Esophagus squamous epithelium (tissue), 5 donors: Measurements from ENCODE around the gene BABAM1. TPM values are rescaled to one million over a fixed set of nuclear protein-coding genes. Genes with fewer than 3 reads are reported as not detected.

Source experiments
- DNase-seq: peaks from one replicate; lab custom pipeline; 2025; lab: John Stamatoyannopoulos, UW
- H3K27ac ChIP-seq, 4 donors: fragments of 200-600 bp; sonication (generic); one replicate each; pipeline ENCODE4 v1.5.1; 2016 to 2019; ENCODE audit warnings: mild to moderate bottlenecking in 1 of 4
- H3K27me3 ChIP-seq, 4 donors: fragments of 200-600 bp; sonication (generic); 1 replicate in 3 of 4; 2 replicates in 1 of 4; pipeline versions ENCODE4 v1.5.1 to v1.6.0; 2017 to 2021; ENCODE audit warnings: antibody characterized with exemption in 1 of 4
- H3K36me3 ChIP-seq, 3 donors: fragments of 200-600 bp; sonication (generic); one replicate each; pipeline ENCODE4 v1.5.1; 2016 to 2019
- H3K4me1 ChIP-seq, 3 donors: fragments of 200-600 bp; sonication (generic); one replicate each; pipeline ENCODE4 v1.5.1; 2017 to 2019
- H3K4me3 ChIP-seq, 4 donors: fragments of 200-600 bp; sonication (generic); 1 replicate in 3 of 4; 2 replicates in 1 of 4; pipeline ENCODE4 v1.5.1; 2016 to 2019; ENCODE audit warnings: mild to moderate bottlenecking in 2 of 4, moderate library complexity in 1 of 4
- H3K9me3 ChIP-seq, 3 donors: fragments of 200-600 bp; sonication (generic); one replicate each; pipeline ENCODE4 v1.5.1; 2016 to 2019
- POLR2A ChIP-seq, 4 donors: fragments of 450-650 bp; IDR thresholded peaks; one replicate each; pipeline ENCODE4 v1.6.1; 2017; ENCODE audit warnings: antibody characterized with exemption in 4 of 4, mild to moderate bottlenecking in 4 of 4, moderate library complexity in 3 of 4
- WGBS, 2 donors: methylation state at CpG; one replicate each; pipeline ENCODE4 v1.1.5; 2018; 5-methylcytosine and 5-hydroxymethylcytosine counted together
- intact Hi-C: fragments of 100-400 bp; cut with DNase I; formaldehyde crosslinking; loops from one replicate; pipeline ENCODE4 v1.15.0; 2022
- total RNA-seq, 4 donors: library from RNA; depleted of rRNA; stranded (reverse); fragments of >200 nt; gene quantifications; one replicate each; pipeline ENCODE4 v1.1.0, GENCODE V29; 2016
- TF ChIP-seq, protein P1 (sequence below), 6 experiments: fragments of 450-650 bp in 4 of 6; fragments of 200-600 bp in 2 of 6; sonication (generic) in 2 of 6; IDR thresholded peaks; one replicate each; pipeline ENCODE4 v1.5.1; 2016 to 2019; ENCODE audit warnings: antibody characterized with exemption in 6 of 6, mild to moderate bottlenecking in 4 of 6, moderate library complexity in 4 of 6
- donor health status: DM: yes; HTN: yes; CAD: no.

Gene BABAM1
- total RNA-seq, result 10 to 100 TPM; 29.1 to 55.8 (median 53.1) TPM

DNA sequence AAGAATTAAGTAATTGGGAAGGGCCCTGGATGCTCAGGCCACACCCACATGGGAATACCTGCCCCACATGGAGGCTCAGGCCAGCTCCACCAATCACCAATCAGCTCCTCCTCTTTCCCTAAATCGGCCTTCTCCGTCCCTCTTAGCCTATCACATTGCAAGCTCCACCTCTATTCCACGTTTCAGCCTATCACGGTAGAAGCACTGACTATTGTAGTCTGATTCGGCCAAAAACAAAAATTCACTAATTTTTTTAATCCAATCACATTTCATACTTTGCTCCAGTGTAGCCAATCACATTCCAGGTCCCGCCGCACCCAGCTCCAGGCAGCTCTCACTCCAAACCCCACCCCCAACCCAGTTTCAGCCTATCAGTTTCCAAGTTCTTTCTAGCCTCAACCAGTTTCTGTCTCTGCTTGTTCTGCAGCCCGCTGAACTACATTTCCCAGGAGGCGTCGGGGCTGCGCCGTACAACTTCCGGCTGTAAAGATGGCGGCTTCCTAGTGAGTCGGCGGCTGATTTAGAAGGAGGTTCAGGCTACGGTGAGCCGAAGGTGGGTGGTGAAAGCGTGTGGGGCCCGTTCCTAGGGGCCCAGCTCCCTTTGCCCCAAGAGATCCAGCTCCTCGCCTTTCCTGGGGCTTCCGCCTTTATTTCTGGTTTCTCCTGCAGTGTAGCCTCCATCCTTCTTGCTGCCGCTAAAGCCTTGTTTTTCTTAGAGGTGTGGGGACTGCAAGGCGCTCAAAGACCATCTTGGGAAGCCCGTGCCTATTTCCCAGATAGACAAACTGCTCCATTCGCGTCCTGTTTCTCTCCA lies at the start of gene BABAM1:
TSS of gene BABAM1 (plus strand) at position 469 of the 814 bp plus-strand sequence. CDS start 1,364 bp downstream, outside the sequence.
- Histone ChIP-seq H3K27ac (peak within 1 kb of the TSS; percentile 78 to 86 (median 81)), H3K4me1 (peaks cover 7 to 25% (median 9%) of the 10 kb centered on the region in 3 donors), H3K9me3 (no peaks in the 10 kb centered on the region), H3K27me3 (no peaks in the 10 kb centered on the region), H3K4me3 (peak within 1 kb of the TSS; percentile 65 to 89 (median 81)), H3K36me3 (peaks cover 0 to 37% (median 15%) of the 10 kb centered on the region in 3 donors)
- peak in 1 of 4 donors; percentile 43 for TF ChIP-seq POLR2A (IDR thresholded peaks at IDR 0.05)
- TF ChIP-seq, protein P1, sequence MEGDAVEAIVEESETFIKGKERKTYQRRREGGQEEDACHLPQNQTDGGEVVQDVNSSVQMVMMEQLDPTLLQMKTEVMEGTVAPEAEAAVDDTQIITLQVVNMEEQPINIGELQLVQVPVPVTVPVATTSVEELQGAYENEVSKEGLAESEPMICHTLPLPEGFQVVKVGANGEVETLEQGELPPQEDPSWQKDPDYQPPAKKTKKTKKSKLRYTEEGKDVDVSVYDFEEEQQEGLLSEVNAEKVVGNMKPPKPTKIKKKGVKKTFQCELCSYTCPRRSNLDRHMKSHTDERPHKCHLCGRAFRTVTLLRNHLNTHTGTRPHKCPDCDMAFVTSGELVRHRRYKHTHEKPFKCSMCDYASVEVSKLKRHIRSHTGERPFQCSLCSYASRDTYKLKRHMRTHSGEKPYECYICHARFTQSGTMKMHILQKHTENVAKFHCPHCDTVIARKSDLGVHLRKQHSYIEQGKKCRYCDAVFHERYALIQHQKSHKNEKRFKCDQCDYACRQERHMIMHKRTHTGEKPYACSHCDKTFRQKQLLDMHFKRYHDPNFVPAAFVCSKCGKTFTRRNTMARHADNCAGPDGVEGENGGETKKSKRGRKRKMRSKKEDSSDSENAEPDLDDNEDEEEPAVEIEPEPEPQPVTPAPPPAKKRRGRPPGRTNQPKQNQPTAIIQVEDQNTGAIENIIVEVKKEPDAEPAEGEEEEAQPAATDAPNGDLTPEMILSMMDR (IDR thresholded peaks at IDR 0.05), result peak in 1 of 6 experiments; percentile 19
- 0 to 2% methylated on average over 19 to 24 of the region's 27 CpGs for WGBS, 2 donors
- intact Hi-C loops, result no loop called here
- DNase-seq, result peak; percentile 94

DNA sequence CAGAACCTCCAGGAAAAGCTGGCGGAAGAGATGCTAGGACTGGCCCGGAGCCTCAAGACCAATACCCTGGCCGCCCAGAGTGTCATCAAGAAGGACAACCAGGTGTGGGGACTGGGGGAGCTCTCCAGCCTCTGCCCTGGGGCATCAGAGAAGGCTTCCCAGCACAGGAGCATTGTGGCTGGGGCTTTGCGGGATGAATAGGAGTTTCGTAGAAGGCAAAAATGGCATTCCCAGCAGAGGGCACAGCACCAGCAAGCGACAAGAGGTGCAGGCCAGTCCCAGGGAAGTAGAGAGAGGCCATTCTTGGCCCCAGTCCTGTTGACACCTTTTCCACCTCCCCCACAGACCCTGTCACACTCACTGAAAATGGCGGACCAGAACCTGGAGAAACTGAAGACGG lies 48.0 kb upstream of the BABAM1 start:
- peaks cover 3 to 30% (median 20%) of the 10 kb centered on the region in 3 donors for H3K4me1 ChIP-seq
- intact Hi-C loops, result no loop called here
- WGBS, 2 donors, result 96% methylated on average over 6 to 8 of the region's 8 CpGs
- H3K9me3 ChIP-seq, result no peaks in the 10 kb centered on the region
- H3K27me3 ChIP-seq, result no peaks in the 10 kb centered on the region
- peaks cover 0 to 39% (median 0%) of the 10 kb centered on the region in 3 donors for H3K36me3 ChIP-seq
- H3K27ac ChIP-seq, result peak overlapping the region in 1 of 4 donors; percentile 70
- no peak for DNase-seq
- TF ChIP-seq POLR2A (IDR thresholded peaks at IDR 0.05), result no peak
- TF ChIP-seq, protein P1 (IDR thresholded peaks at IDR 0.05), result no peak
- H3K4me3 ChIP-seq, result no peak overlapping the region

DNA sequence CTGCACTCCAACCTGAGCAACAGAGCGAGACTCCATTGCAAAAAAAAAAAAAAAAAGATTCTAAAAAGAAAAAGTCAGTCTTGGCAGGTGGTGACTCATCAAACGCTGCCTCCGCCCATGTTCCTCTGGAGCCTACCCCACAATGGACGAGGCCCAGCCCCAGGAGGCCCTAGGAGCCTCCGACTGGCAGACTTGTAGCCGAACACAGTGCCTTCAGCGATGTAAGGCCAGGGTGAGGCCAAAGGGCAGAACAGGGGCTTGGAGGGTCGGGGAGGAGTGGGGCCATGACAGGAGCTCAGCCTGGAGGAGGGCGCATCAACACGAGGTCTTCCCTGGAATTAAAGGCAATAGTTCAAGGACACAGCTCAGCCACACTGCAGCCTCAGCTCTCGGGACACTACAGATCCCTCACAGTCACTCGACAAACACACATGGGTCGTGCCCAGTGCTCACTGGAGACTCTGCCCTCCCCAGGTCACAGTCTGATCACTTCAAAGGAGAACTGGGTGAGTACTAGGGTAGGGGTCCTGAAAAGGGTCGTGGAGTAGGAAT lies 47.0 kb upstream of the BABAM1 start:
- DNase-seq, result no peak
- H3K27ac ChIP-seq, result peak overlapping the region; percentile 28 to 70 (median 60)
- H3K27me3 ChIP-seq, result no peaks in the 10 kb centered on the region
- peaks cover 0 to 25% (median 15%) of the 10 kb centered on the region in 3 donors for H3K4me1 ChIP-seq
- H3K9me3 ChIP-seq, result no peaks in the 10 kb centered on the region
- WGBS, 2 donors, result 18 to 28% methylated on average over 8 to 12 of the region's 14 CpGs
- H3K4me3 ChIP-seq, result peak overlapping the region in 1 of 4 donors; percentile 4
- intact Hi-C loops, result no loop called here
- peaks cover 0 to 39% (median 0%) of the 10 kb centered on the region in 3 donors for H3K36me3 ChIP-seq
- TF ChIP-seq POLR2A (IDR thresholded peaks at IDR 0.05), result no peak
- TF ChIP-seq, protein P1 (IDR thresholded peaks at IDR 0.05), result no peak

DNA sequence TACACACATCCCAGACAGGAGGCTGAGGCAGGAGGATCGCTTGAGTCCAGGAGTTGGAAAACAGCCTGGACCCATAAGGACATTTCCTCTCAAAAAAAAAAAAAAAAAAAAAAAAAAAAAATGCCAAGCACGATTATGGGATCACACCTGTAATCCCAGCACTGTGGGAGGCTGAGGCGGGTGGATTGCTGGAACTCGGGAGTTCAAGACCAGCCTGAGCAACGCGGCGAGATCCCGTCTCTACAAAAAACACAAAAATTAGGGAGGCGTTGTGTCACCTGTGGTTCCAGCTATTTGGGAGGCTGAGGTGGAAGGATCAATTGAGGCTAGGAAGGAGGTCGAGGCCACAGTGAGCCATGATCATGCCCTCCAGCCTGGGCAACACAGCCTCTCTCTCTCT lies 42.2 kb upstream of the BABAM1 start:
- 76 to 88% methylated on average over 10 of the region's 10 CpGs for WGBS, 2 donors
- no peak overlapping the region for H3K4me3 ChIP-seq

More for the DNA sequence above, 42.2 kb upstream of the BABAM1 start:
- intact Hi-C loops, result no loop called here
- Histone ChIP-seq H3K27ac (no peak overlapping the region), H3K36me3 (peaks cover 0 to 16% (median 7%) of the 10 kb centered on the region in 3 donors), H3K27me3 (no peaks in the 10 kb centered on the region), H3K9me3 (no peaks in the 10 kb centered on the region), H3K4me1 (peaks cover 6 to 34% (median 13%) of the 10 kb centered on the region in 3 donors)
- DNase-seq, result no peak
- no peak for TF ChIP-seq POLR2A (IDR thresholded peaks at IDR 0.05)
- TF ChIP-seq, protein P1 (IDR thresholded peaks at IDR 0.05), result no peak
